GM12865 (cell line): ENCODE measurements around the gene RHOD.

Experiments used
- DNase-seq: peaks from one replicate; pipeline ENCODE4 v3.0.0; 2010; ENCODE audit warnings: low read depth
- H3K4me3 ChIP-seq: 2 replicates; pipeline ENCODE4 v1.5.1; 2011; ENCODE audit warnings: mild to moderate bottlenecking, low read depth, low read length, control low read depth
- TF ChIP-seq, protein P1 (sequence below): IDR thresholded peaks from 2 replicates; pipeline ENCODE4 v1.5.1; 2011; ENCODE audit warnings: low read length, control low read depth, low read depth, inconsistent platforms; ENCODE audit not compliant: insufficient read depth; ENCODE audit errors: missing control alignments

Gene RHOD

DNA sequence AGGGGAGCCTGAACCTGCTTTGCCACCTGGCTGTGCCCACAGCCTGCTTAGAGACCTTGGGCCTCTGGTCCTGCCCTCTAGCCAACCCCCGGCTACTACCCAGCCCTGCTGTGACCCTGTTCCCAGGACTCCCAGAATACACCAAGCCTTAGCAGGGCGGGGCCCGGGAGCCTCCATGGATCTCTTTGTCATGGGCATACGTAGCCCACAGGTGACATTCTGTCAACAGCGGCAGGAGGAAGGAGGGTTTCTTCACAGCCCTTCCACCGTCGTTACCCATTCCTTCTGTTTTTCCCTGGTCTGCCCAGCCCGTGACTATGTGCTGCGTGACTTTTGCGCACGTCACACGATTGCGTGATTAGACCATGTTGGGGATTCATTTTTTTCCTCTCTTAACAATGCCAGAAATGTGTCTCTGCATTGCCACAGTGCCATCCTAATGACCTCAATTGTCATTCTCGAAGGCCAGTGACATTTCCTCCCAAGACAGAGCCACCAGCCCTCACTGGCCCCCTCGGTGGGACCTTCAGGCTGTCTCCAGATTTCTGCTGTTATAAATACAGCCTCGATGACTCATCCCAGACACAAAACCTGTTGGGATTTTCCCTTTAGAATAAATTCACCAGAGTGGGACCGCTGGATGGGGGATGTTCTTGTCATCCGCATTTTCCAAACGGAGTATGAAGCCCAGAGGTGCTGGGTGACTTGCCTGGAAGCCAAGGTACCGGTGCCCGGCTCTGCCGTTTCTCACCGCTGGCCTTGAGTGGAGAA, 24.7 kb upstream of the RHOD start:
- TF ChIP-seq, protein P1, sequence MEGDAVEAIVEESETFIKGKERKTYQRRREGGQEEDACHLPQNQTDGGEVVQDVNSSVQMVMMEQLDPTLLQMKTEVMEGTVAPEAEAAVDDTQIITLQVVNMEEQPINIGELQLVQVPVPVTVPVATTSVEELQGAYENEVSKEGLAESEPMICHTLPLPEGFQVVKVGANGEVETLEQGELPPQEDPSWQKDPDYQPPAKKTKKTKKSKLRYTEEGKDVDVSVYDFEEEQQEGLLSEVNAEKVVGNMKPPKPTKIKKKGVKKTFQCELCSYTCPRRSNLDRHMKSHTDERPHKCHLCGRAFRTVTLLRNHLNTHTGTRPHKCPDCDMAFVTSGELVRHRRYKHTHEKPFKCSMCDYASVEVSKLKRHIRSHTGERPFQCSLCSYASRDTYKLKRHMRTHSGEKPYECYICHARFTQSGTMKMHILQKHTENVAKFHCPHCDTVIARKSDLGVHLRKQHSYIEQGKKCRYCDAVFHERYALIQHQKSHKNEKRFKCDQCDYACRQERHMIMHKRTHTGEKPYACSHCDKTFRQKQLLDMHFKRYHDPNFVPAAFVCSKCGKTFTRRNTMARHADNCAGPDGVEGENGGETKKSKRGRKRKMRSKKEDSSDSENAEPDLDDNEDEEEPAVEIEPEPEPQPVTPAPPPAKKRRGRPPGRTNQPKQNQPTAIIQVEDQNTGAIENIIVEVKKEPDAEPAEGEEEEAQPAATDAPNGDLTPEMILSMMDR: no peak
- H3K4me3 ChIP-seq: no peak overlapping the region
- no peak for DNase-seq

DNA sequence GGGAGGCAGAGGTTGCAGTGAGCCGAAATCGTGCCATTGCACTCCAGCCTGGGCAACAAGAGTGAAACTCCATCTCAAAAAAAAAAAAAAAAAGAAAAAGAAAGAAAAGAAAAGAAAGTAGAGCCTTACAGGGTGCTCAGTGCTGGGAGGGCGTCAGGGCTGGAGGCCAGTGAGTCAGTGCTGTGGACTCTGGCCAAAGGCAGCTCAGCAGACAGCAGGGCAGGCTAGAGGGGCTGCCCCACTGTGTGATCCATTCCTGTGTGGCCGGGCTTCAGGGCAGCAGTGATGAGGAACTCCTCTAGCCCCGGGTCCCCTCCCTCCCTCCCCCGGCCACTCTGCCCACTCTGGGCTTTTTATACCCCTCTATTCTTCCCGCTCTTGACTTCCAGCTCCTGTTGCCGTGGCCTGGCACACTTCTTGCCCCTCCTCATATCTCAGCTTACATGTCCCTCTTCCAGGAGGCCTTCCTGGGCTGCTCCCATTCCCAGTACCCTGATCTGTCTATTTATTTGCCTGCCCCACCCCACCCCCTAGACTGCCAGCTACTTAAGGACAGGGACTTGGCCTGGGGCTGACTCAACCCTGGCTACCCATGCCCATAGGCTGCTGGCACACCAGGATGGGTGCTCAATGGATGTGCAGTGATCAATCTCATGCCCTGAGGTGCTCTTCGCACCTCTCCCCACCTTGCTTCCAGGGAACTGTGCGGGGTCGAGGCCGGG, 23.7 kb upstream of the RHOD start:
- H3K4me3 ChIP-seq: no peak overlapping the region
- TF ChIP-seq, protein P1: no peak
- no peak for DNase-seq

DNA sequence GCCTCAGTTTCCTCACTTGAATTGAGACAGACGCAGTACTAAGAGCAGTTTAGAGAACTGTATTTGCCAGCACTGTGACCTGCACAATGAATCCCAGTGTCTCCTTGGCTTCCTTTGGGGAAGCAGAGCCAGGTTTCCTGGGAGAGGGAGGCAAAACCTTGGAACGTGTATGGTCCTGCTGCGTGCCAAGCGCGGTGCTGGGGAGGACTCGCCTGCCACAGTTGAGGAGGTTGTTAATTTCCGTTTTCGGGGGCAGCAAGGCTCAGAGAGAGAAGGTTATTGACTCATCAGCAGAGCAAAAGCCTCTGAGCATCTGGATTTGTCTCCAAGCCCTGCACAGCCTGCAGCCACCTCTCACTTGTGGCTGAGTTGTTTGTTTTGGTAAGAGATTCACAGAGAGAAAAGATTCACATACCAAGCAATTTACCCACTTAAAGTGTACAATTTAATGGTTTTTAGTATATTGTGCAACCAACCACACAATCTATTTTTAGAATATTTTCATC, 22.9 kb upstream of the RHOD start:
- TF ChIP-seq, protein P1: no peak
- peak; percentile 47 for DNase-seq
- H3K4me3 ChIP-seq: no peak overlapping the region

DNA sequence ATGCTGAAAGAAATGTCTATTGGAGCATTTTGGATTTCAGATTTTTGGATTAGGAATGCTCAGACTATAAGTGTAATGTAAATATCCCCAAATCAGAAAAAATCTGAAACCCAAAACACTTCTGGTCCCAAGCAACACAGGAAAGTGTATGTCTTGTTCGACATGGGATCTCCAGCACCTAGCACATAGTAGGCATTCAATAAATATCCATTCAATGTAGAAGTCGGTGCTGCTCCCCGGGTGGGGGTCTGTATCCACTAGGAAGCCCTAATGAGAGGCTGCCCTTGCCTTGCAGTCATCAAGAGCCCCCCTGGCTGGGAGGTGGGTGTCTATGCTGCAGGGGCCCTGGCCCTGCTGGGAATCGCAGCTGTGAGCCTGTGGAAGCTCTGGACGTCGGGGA, 22.3 kb upstream of the RHOD start:
- TF ChIP-seq, protein P1: no peak
- H3K4me3 ChIP-seq: no peak overlapping the region
- no peak for DNase-seq

DNA sequence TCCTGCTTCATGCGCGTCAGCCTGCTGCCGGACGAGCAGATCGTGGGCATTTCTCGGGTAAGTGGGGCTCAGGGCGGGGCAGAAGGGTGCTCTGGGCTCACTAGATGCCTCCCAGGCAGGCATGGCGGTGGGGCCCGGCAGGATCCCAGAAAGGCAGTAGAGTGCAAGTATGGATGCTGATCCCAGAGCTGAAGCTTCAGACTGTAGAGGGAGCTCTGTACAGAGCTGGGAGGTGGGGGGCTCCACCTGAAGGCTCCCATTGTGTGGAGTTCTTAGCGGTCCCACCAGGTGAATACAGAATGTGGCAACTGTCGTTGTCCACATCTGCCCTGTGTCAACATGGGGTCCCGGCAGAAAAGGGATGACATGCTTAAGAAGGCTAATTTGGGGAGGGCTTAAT, 16.5 kb upstream of the RHOD start:
- no peak overlapping the region for H3K4me3 ChIP-seq
- DNase-seq: no peak
- TF ChIP-seq, protein P1: no peak

DNA sequence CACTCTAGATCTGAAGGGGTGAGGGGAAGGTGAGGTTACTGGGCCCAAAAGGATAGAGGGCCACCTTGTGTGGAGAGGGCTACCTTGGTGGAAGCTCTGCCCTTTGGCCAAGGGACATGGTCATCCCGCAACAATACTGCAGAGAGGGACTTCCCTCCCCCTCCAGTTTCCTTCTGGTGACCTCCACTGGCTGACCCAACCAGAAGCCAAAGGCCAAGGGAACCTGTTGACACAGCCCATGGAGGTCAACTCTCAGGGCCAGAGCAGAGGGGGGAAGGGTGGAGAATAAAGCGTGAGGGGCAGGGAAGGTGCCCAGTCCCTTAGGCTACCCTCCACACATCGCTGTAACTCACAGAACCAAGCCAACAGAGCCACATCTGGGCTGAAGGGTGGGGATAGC, 15.0 kb upstream of the RHOD start:
- H3K4me3 ChIP-seq: no peak overlapping the region
- DNase-seq: no peak
- TF ChIP-seq, protein P1: no peak
